Omental fat pad (tissue), 4 donors: ENCODE results near the gene CCDC88C. TPM values are rescaled to one million over a fixed set of nuclear protein-coding genes. Genes with fewer than 3 reads are reported as not detected.

ENCODE experiments used
- ATAC-seq: fragments of 150-250 bp; one replicate; pipeline ENCODE4 v1.9.1; 2016; ENCODE audit warnings: mild to moderate bottlenecking, moderate library complexity; ENCODE audit not compliant: low FRiP score
- DNase-seq: peaks from one replicate; pipeline ENCODE4 v3.0.0-alpha.2; 2019; ENCODE audit warnings: low spot score
- CTCF ChIP-seq, 3 donors: fragments of 450-650 bp; IDR thresholded peaks; one replicate each; pipeline ENCODE4 v1.5.1; 2016 to 2017; ENCODE audit warnings: antibody characterized with exemption in 3 of 3, mild to moderate bottlenecking in 3 of 3, moderate library complexity in 2 of 3
- total RNA-seq, 4 donors: library from RNA; depleted of rRNA; stranded (reverse); fragments of >200 nt; gene quantifications; one replicate each; pipeline ENCODE4 v1.1.0, GENCODE V29; 2016

The CCDC88C gene
- total RNA-seq, 4 donors from 2014 or later = 4.5 to 36.6 (median 9.4) TPM

- no peak for TF ChIP-seq CTCF (IDR thresholded peaks at IDR 0.05)
- DNase-seq (no peak), ATAC-seq (no peak)
Observed at GRCh38 chr14:91341334-91341733, 76.3 kb downstream of the CCDC88C start.

- TF ChIP-seq CTCF (IDR thresholded peaks at IDR 0.05) = no peak
- DNase-seq (no peak), ATAC-seq (no peak)
Observed at GRCh38 chr14:91339671-91340369, 77.8 kb downstream of the CCDC88C start.

GRCh38 chr14:91339076-91339475, 78.5 kb downstream of the CCDC88C start:
- ATAC-seq (no peak), DNase-seq (no peak)
- no peak for TF ChIP-seq CTCF (IDR thresholded peaks at IDR 0.05)

GRCh38 chr14:91338379-91338778, 79.2 kb downstream of the CCDC88C start:
- ATAC-seq (no peak), DNase-seq (no peak)
- no peak for TF ChIP-seq CTCF (IDR thresholded peaks at IDR 0.05)

GRCh38 chr14:91337699-91338335, 79.8 kb downstream of the CCDC88C start:
- DNase-seq = no peak
- no peak for TF ChIP-seq CTCF (IDR thresholded peaks at IDR 0.05)

GRCh38 chr14:91336093-91336450, 81.5 kb downstream of the CCDC88C start:
- no peak for ATAC-seq
- DNase-seq = no peak
- TF ChIP-seq CTCF (IDR thresholded peaks at IDR 0.05) = no peak

More at GRCh38 chr14:91337699-91338335, 79.8 kb downstream of the CCDC88C start:
- ATAC-seq = no peak
